Keratinocyte (primary cell): ENCODE data around the gene NPTXR.

ENCODE experiments used
- CTCF ChIP-seq, 3 experiments: IDR thresholded peaks in 1 of 3; conservative IDR thresholded peaks in 1 of 3; optimal IDR thresholded peaks in 1 of 3; 2 replicates in 2 of 3; 3 replicates in 1 of 3; pipeline versions ENCODE3 to v1.5.1; 2011; ENCODE audit warnings: low read length in 3 of 3, mild to moderate bottlenecking in 3 of 3, moderate library complexity in 2 of 3, control low read depth in 1 of 3, inconsistent platforms in 1 of 3; ENCODE audit not compliant: insufficient read depth in 2 of 3; ENCODE audit errors: extremely low read depth in 1 of 3
- EZH2 ChIP-seq: IDR thresholded peaks from one replicate; pipeline ENCODE4 v1.6.1; 2012; ENCODE audit warnings: inconsistent platforms, mild to moderate bottlenecking, low read length, moderate library complexity

- TF ChIP-seq EZH2 (no peak), CTCF (optimal IDR thresholded peaks at IDR 0.05 in 1 of 3, IDR thresholded peaks at IDR 0.05 in 1 of 3, conservative IDR thresholded peaks at IDR 0.05 in 1 of 3; ENCODE audit: extremely low read depth in 1 of 3, insufficient read depth in 2 of 3, low read length in 3 of 3) (no peak)
Observed at GRCh38 chr22:38890377-38890776, 46.5 kb upstream of the NPTXR start.
